PC-9 (cell line): ENCODE results near the gene UNC5C.

ENCODE experiments used
- CTCF ChIP-seq: fragments of 200-600 bp; sonication (generic); conservative IDR thresholded peaks from 2 replicates; pipeline ENCODE4 v1.6.1; 2017; ENCODE audit warnings: mixed run types, antibody characterized with exemption, mild to moderate bottlenecking, moderate library complexity
- EZH2 ChIP-seq: fragments of 200-600 bp; sonication (generic); IDR thresholded peaks from 2 replicates; pipeline ENCODE4 v1.8.0; 2017; ENCODE audit warnings: antibody characterized with exemption, low read depth

GRCh38 chr4:95596676-95597075 is 47.9 kb upstream of the UNC5C start:
- TF ChIP-seq EZH2 (no peak), CTCF (no peak)
